GM12801 (cell line): Measurements from ENCODE around the gene CEP112.

Experiments
- TF ChIP-seq, protein P1 (sequence below): IDR thresholded peaks from one replicate; pipeline ENCODE4 v1.5.1; 2011; ENCODE audit warnings: control low read depth; ENCODE audit not compliant: insufficient read length; ENCODE audit errors: extremely low read depth

CEP112 gene

DNA sequence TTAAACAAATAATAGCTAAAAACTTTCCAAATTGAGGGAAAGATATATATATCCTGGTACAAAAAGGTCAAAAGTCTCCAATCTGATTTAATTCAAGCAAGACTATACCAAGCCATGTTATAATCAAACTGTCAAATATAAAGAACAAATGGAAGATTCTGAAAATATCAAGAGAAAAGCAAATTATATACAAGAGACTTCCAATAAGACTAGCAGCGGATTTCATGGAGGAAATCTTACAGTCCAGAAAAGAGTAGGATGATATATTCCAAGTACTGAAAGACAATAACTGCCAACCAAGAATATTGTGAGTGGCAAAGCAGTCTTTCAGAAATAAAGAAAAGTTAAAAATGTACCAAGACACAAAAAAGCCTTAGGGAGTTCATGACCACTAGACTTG, 102.2 kb downstream of the CEP112 start:
- TF ChIP-seq, protein P1, sequence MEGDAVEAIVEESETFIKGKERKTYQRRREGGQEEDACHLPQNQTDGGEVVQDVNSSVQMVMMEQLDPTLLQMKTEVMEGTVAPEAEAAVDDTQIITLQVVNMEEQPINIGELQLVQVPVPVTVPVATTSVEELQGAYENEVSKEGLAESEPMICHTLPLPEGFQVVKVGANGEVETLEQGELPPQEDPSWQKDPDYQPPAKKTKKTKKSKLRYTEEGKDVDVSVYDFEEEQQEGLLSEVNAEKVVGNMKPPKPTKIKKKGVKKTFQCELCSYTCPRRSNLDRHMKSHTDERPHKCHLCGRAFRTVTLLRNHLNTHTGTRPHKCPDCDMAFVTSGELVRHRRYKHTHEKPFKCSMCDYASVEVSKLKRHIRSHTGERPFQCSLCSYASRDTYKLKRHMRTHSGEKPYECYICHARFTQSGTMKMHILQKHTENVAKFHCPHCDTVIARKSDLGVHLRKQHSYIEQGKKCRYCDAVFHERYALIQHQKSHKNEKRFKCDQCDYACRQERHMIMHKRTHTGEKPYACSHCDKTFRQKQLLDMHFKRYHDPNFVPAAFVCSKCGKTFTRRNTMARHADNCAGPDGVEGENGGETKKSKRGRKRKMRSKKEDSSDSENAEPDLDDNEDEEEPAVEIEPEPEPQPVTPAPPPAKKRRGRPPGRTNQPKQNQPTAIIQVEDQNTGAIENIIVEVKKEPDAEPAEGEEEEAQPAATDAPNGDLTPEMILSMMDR, result no peak

DNA sequence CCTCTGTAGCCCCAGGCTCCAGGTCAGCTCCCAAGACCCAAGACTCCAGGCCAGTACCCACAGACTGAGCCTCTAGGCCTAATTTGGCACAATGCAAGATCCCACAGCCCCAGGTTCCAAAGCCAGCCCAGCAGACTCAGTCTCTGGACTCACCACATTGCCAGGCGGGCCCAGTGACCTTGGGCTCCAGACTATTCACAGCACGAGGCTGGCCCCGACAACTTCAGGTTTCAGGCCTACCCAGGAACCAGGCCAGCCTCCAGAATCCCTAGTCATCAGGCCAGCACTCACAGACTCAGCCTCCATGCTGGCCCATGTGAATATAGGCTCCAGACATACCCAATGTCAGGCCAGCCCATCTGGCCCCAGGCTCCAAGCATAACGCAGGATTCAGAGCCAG, 103.8 kb downstream of the CEP112 start:
- TF ChIP-seq, protein P1, result no peak

DNA sequence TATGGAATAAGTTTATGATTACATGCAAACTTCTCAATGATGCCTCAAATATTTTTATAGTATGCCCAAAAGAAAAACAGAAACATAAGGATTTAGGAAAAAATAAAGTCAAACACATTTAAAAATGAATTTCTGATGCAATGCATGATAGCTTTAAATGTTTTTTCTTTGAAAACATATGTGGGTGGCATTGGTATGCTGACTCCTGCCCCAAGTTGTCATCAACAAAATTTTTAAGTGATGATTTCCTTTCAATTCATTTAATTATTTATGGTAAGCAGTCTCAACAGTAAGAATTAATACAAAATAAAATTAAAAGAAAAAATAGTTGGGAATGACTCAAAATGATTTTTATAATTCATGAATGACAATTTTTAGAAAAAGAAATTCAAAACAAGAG, 104.9 kb downstream of the CEP112 start:
- TF ChIP-seq, protein P1, result no peak

DNA sequence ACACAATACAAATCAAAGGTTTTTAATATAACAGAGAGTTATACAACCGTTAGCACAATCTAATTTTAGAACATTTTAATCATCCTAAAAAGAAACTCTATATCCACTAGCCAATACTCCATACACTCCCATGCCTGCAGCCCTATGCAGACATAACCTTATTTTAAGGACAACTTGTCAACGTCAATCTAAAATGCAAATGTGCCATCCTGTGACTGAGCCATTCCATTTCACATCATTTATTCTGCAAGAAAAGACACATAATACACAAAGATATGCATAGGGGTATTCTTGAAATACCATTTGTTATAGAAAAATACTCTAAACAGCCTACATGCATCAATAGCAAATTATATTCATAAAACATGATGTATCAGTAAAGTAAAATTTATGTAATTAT, 106.7 kb downstream of the CEP112 start:
- TF ChIP-seq, protein P1, result no peak

DNA sequence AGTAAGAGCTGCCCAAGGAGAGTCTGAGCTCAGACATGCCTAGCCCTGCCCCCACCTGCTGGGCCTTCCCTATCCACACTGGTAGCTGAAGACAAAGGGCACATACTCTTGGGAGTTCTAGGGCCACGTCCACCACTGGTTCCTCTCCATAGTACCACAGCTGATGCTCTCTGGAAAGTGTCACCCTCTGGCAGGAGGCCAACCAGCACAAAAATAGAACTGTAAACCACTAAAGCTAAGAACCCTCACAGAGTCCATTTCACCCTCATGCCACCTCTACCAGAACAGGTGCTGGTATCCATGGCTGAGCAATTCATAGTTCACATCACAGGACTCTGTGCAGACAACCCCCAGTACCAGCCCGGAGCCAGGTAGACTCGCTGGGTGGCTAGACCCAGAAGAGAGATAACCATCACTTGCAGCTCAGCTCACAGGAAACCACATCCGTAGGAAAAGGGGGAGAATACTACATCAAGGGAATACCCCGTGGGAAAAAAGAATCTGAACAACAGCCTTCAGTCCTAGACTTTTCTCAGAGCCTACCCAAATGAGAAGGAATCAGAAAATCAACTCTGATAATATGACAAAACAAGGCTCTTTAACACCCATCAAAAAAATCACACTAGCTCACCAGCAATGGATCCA, 115.3 kb downstream of the CEP112 start:
- TF ChIP-seq, protein P1, result no peak

DNA sequence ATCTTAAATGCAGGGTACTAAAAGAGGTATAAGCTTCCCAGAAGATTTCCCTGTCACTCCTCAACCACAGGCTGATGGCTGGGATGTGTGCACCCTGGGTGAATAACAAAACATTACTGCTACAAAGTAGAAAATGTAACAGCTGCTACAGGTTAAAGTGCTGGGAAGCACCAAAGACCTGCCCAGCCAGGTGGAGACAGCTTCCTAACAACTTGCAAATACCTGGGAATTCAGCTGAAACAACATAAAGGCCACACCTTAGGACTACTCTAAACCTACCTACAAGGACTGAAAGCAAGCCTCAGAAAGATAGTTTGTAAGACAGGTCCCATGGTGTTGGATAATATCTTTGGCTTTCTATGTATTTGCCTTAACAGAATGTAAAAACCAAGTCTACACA, 118.5 kb downstream of the CEP112 start:
- TF ChIP-seq, protein P1, result no peak

DNA sequence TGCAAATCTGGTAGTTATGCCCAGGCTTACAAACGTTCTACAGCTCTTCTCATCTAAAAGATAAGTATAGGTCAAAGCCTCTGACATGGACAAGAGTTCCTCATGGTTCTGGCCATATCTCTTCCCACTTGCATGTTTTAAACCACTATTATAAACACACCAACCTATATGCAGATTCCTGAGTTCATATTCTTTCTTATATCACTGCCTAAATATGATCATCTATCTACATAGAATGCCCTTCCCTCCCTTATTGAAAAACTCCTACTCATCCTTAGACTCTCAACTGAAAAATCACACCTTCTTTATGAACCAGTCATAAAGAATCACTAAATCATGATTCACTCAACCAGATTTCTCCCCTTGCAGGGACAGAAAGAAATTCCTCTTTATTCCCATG, 128.2 kb downstream of the CEP112 start:
- TF ChIP-seq, protein P1, result no peak
